GM20000 (cell line): Measurements from ENCODE around the gene ZNRF4.

Source experiments
- DNase-seq: peaks from one replicate; pipeline ENCODE4 v3.0.0; 2012; ENCODE audit warnings: low spot score
- TF ChIP-seq, protein P1 (sequence below): IDR thresholded peaks from 2 replicates; pipeline ENCODE4 v1.5.1; 2012; ENCODE audit warnings: mild to moderate bottlenecking, control low read depth; ENCODE audit errors: extremely low read depth, missing control alignments

ZNRF4 gene

DNA sequence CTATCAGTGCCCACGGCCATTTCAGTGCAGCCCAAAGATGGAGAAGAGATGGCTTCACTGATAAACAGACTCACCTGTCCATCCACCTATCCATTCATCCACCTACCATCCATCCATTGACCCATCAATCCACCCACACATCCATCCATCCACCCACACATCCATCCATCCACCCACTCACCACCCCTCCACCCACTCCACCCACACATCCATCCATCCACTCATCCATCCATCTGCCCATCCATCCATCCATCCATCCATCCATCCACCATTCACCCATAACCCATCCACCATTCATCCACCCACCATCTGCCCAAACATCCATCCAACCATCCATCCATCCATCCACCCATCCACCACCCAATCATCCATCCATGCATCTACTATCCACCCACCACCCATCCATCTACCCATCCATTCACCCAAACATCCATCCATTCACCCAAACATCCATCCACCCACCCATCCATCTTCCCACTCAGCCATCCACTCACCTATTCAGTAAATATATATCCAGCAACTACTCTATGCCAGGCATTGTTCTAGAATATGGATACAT is 31.6 kb upstream of the ZNRF4 start:
- TF ChIP-seq, protein P1, sequence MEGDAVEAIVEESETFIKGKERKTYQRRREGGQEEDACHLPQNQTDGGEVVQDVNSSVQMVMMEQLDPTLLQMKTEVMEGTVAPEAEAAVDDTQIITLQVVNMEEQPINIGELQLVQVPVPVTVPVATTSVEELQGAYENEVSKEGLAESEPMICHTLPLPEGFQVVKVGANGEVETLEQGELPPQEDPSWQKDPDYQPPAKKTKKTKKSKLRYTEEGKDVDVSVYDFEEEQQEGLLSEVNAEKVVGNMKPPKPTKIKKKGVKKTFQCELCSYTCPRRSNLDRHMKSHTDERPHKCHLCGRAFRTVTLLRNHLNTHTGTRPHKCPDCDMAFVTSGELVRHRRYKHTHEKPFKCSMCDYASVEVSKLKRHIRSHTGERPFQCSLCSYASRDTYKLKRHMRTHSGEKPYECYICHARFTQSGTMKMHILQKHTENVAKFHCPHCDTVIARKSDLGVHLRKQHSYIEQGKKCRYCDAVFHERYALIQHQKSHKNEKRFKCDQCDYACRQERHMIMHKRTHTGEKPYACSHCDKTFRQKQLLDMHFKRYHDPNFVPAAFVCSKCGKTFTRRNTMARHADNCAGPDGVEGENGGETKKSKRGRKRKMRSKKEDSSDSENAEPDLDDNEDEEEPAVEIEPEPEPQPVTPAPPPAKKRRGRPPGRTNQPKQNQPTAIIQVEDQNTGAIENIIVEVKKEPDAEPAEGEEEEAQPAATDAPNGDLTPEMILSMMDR, result no peak
- DNase-seq, result no peak

DNA sequence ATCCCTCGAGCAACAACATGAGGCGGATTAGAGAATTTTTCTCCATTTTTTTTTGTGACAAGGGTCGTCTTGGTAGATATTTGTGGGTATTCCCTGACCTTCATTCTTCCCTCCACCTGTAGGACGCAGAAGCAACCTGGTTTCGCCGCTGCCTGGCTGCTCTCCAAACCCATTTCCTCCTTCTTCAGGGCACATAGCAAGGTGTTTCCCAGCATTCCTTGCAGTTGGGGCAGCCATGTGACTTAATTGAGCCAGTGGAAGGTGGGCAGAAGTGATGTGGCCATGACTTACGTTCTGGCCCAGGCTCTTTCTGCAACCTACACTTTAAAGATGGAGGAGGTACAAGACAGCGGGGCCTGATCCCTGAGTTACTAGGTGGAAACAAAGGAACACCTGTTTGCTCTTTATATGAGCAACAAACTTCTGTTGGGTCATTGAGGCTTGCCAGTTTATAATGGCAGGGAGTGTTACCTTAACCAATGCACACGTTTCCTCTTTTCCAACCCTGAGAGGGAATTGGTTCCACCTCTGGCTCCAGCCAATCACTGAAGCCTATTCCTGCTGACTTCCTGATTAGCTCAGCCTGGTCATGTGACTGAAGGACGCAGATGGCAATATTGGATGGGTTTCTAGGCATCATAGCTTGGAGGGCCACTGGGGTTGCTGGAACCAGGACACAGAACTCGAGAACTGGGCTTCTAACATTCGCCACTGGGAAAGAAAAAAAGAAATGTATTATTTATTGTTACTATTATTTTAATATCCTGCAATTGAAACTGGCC is 30.8 kb upstream of the ZNRF4 start:
- DNase-seq, result no peak
- TF ChIP-seq, protein P1, result no peak

DNA sequence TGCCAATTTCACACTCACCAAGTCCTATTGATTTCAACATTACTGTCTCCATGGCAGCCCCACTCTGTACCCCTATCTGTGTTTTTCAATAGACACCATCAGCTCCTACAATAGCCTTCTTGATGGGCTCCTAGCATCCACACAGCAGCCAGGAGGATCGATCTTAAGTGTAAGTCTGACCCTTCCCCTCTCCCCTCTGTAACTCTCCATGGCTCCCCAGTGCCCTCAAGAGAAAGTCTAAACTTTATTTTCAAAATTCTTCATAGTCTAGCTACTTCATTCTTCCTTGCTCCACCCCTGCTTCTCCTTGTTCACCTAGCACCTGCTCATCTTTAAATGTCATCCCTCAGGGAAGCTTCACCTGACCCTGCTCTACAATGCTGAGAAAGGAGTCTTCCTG is 30.0 kb upstream of the ZNRF4 start:
- TF ChIP-seq, protein P1, result no peak
- DNase-seq, result no peak

DNA sequence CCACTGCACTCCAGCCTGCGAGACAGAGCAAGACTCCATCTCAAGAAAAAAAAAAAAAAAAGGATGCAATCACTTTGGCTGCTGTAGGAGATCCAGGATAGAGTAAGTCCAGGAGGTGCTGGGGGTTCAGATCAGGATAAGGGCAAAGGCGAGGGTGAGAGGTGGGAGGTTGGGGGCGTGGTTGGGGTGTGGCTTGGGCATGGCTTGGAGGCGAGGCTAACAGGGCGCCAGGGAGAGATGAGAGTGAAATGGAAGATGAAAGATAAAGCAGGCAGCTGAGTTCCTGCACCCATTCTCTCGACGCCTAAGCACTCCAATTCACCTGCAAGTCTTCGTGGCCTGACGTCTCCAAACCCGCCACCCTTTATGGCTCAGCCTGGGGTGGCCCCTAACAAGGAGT is 25.0 kb upstream of the ZNRF4 start:
- DNase-seq, result no peak
- TF ChIP-seq, protein P1, result no peak

DNA sequence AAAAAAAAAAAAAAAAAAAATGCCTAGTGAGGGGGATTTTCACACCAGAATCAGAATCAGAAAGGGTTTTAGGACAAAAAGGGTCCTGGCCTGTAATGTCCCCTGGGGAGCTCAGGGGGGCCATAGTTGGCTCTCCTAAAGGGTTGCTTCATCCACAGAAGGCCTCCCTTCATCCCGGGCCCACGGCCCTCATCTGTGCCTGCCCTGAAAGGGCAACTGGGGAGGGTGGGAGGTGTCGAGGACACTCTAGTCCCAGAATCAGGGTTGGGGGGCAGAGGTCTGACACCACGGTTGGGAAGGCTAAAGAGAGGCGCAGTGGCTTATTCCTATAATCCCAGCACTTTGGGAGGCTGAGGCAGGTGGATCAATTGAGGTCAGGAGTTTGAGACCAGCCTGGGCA is 22.5 kb upstream of the ZNRF4 start:
- DNase-seq, result no peak
- TF ChIP-seq, protein P1, result no peak

DNA sequence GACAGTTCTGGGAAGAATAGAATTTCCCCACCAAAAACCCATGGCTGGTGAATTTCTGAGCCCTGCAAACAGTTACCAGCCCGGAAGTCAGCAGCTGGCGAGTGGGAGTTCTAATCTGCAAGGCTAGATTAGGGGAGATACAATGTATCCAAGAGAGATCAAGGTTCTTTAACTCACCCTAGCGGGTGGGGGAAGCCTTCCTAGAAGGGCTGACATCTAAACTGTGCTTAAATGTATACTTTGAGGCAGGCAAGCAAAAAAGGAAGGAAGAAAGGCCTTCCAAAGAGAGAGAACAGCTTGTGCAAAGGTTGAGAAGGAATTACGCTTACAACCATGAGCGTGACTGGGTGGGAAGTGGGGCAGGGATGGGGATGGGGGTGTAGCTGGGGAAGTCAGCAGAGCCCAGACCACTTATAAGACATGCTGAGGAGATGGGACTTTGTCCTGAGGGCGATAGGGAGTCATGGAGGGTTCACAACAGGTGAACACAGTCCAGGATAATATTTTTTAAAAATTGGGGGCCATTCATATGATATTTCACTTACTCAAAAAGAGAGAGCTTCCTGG is 20.8 kb upstream of the ZNRF4 start:
- no peak for DNase-seq
- TF ChIP-seq, protein P1, result no peak

DNA sequence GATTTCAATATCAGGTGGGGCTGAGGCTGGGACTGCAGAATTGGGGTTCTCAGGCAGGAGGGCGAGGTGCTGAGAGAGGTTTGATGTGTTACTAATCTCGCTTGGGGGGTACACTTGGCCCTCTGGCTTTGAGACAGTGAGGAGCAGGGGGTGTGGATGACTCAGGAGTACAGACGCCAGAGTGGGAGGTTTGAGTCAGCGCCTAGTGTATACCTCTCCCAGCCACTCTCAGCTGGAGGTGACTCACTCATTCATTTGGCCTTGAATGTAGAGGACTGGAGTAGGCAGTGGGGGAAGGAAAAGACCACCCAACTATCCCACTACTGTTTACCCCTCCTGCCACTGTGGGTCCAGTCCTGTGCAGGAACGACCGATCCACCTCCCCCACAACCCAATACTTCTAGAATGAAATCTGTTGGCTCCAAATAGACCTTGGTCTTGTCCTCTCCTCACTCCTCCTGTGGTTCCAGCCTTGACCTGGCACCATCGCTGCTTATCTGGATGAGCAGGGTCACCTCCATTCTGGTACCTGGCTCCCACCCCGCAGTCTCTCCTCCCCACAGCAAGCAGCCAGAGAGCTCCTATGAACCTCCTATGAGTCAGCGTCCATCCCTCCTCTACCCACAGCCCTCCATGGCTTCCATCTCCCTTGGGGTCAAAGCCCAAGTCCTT is 20.1 kb upstream of the ZNRF4 start:
- TF ChIP-seq, protein P1, result no peak
- DNase-seq, result no peak
